Progenitor cell of endocrine pancreas (in vitro differentiated cells): Measurements from ENCODE around the gene TMCC2. TPM values are rescaled to one million over a fixed set of nuclear protein-coding genes. Genes with fewer than 3 reads are reported as not detected.

ENCODE experiments used
- DNase-seq: peaks from one replicate; pipeline ENCODE4 v3.0.0; 2021; ENCODE audit warnings: low spot score; ENCODE audit not compliant: unreplicated experiment
- H3K27ac Mint-ChIP-seq: 2 replicates; pipeline ENCODE4 v1.8.0; 2021; ENCODE audit warnings: mild to moderate bottlenecking, moderate library complexity, mixed read lengths
- H3K27me3 Mint-ChIP-seq: 2 replicates; pipeline ENCODE4 v1.8.0; 2021; ENCODE audit warnings: mixed read lengths
- H3K36me3 Mint-ChIP-seq: 2 replicates; pipeline ENCODE4 v1.8.0; 2022; ENCODE audit warnings: mixed read lengths; ENCODE audit not compliant: insufficient read depth
- H3K4me1 Mint-ChIP-seq: 2 replicates; pipeline ENCODE4 v1.8.0; 2021; ENCODE audit warnings: low read depth, mixed read lengths
- H3K4me3 Mint-ChIP-seq: 2 replicates; pipeline ENCODE4 v1.8.0; 2021; ENCODE audit warnings: low read depth, mild to moderate bottlenecking, moderate library complexity, mixed read lengths
- H3K9me3 Mint-ChIP-seq: 2 replicates; pipeline ENCODE4 v1.8.0; 2021; ENCODE audit warnings: low read depth, mixed read lengths
- total RNA-seq: library from RNA; stranded (reverse); gene quantifications from 2 replicates; pipeline ENCODE4 v1.2.1, GENCODE V29; 2021
- TF ChIP-seq, protein P1 (sequence below): fragments of 200-600 bp; sonication (generic); IDR thresholded peaks from one replicate; pipeline ENCODE4 v1.5.0; 2021; ENCODE audit warnings: antibody characterized with exemption, mild to moderate bottlenecking; ENCODE audit not compliant: unreplicated experiment

Gene TMCC2
- total RNA-seq, 1 donor from 2014 or later = 4.6 TPM

DNA sequence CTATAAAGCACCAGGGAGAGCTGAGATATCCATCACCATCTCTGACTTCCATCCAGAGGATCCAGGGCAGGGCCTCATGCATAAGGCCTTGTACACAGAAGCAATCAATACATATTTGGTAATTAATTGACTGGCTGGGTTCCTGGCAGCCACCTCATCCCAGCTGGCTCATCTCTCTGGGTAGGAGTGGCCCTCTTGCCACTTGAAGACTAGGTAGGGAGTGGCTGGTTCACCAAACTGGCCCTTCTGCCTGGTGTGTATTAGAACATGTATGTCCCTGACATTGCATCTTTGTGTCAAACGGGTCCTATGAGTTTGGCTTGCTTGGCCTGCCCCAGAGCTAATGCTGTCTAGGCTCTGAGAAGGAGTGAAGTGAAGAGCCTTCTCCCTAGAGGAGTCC lies 82.0 kb downstream of the TMCC2 start:
- Mint-ChIP-seq H3K36me3 (peaks cover 2% of the 10 kb centered on the region), H3K9me3 (no peaks in the 10 kb centered on the region)
- TF ChIP-seq, protein P1, sequence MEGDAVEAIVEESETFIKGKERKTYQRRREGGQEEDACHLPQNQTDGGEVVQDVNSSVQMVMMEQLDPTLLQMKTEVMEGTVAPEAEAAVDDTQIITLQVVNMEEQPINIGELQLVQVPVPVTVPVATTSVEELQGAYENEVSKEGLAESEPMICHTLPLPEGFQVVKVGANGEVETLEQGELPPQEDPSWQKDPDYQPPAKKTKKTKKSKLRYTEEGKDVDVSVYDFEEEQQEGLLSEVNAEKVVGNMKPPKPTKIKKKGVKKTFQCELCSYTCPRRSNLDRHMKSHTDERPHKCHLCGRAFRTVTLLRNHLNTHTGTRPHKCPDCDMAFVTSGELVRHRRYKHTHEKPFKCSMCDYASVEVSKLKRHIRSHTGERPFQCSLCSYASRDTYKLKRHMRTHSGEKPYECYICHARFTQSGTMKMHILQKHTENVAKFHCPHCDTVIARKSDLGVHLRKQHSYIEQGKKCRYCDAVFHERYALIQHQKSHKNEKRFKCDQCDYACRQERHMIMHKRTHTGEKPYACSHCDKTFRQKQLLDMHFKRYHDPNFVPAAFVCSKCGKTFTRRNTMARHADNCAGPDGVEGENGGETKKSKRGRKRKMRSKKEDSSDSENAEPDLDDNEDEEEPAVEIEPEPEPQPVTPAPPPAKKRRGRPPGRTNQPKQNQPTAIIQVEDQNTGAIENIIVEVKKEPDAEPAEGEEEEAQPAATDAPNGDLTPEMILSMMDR = no peak

DNA sequence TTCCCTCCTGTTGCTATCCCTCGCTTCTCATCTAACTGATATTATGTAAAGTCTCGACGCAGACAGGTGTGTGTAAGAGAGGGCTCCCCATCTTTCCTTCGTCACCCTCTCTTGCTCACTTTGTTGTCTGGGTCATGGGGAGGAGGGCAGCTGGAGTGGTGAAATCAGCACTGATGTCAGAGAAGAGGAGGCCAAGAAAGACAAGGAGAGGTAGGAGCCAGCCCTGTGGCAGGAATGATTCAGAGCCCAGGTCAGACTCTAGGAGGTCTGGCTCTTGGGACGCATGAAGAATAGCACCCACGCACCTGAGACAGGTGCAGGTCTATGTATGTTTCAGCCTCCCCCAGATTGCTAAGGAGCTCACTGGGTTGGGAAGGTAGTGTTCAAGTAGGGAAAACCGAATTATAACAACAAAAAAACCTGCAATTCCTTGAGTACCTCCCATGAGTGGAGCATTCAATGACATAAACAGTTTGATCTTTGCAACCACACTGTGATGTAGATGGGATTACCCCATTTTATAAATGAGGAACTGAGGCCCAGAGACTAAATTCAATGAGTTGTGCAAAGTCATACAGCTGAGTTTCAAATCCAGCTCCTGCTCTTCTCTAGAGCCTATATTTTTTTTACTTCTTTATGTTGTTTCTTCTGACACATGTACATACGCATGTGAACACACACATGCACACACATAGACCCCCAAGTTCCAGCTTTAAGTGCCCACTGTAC lies 83.4 kb downstream of the TMCC2 start:
- Mint-ChIP-seq H3K4me3 (no peak overlapping the region), H3K27ac (no peak overlapping the region), H3K27me3 (no peaks in the 10 kb centered on the region), H3K36me3 (peaks cover 2% of the 10 kb centered on the region), H3K9me3 (no peaks in the 10 kb centered on the region), H3K4me1 (peaks cover 26% of the 10 kb centered on the region)
- TF ChIP-seq, protein P1 = no peak
- no peak for DNase-seq

More for the DNA sequence above, 82.0 kb downstream of the TMCC2 start:
- H3K4me1 Mint-ChIP-seq = peaks cover 20% of the 10 kb centered on the region
- no peak overlapping the region for H3K4me3 Mint-ChIP-seq
- no peaks in the 10 kb centered on the region for H3K27me3 Mint-ChIP-seq
- H3K27ac Mint-ChIP-seq = no peak overlapping the region
- DNase-seq = no peak

DNA sequence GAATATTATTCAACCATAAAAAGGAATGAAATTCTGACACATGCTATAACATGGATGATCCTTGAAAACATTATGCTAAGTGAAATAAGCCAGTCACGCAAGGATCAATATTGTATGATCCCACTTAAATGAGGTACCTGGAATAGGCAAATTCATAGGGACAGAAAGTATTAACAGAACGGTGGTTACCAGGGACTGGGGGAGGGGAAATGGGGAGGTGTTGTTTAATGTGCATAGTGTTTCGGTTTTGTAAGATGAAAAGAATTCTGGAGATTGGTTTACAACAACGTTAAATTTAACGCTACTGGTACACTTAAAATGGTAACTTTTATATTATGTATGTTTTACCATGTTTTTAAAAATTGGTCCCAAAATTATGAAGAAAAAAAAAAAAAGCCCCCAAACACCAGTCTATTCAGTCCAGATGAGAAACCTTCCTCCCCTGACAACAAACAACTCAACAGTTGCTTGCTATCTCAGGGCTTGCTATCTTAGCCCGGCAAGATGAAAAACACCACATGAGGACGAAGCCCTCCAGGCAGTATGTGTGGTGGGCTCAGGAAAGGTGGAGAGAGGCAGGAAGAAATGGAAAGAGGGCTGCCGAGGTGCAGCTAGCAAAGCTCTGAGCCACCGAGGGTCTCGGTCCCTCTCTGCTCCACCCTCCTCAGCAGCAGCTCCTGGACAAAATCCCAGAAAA lies 85.3 kb downstream of the TMCC2 start:
- H3K27me3 Mint-ChIP-seq = no peaks in the 10 kb centered on the region
- H3K9me3 Mint-ChIP-seq = no peaks in the 10 kb centered on the region
- DNase-seq = no peak

DNA sequence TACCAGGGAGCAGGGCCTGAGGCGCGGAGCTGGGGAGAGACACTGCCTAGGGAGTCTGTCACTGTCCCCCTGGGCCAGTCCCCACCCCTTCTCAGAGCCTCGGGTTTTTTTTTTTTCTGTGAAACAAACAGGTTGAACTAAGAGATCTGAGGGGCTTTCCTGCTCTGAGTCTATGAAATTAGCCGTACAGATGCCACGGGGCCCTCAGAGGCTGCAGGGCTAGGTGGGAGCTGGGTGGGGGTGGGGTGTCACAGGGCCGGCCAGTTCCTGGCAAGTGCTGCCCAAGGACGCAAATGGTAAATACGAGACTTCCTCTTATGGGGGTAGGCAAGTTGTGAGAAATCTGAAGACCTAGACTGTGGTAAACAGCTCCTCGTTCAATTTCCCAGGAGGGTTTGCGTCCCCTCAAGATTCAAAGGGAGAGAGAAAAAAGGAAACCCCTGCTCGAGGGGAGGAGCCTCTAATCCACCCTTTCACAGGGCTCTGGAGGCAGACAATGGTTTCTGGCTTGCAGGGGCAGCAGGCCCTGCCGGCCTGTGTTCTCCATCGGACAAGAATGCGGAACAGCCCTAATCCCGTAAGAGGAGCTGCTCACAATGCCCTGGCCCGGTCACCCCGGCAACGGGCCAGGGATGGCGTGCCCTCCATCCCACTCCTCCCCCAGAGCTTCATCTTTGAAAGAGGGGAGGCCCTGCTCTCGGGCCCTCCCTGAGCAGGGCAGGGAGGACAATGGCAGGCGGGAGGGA lies 86.0 kb downstream of the TMCC2 start:
- peak overlapping the region; percentile 14 for H3K4me3 Mint-ChIP-seq
- H3K27me3 Mint-ChIP-seq = no peaks in the 10 kb centered on the region
- no peaks in the 10 kb centered on the region for H3K36me3 Mint-ChIP-seq
- no peaks in the 10 kb centered on the region for H3K9me3 Mint-ChIP-seq
- H3K27ac Mint-ChIP-seq = peak overlapping the region; percentile 95
- TF ChIP-seq, protein P1 = no peak
- DNase-seq = peak; percentile 28
- peaks cover 41% of the 10 kb centered on the region for H3K4me1 Mint-ChIP-seq

More for the DNA sequence above, 85.3 kb downstream of the TMCC2 start:
- Mint-ChIP-seq H3K27ac (peak overlapping the region; percentile 95), H3K4me3 (peak overlapping the region; percentile 11), H3K36me3 (no peaks in the 10 kb centered on the region), H3K4me1 (peaks cover 36% of the 10 kb centered on the region)
- TF ChIP-seq, protein P1 = no peak

DNA sequence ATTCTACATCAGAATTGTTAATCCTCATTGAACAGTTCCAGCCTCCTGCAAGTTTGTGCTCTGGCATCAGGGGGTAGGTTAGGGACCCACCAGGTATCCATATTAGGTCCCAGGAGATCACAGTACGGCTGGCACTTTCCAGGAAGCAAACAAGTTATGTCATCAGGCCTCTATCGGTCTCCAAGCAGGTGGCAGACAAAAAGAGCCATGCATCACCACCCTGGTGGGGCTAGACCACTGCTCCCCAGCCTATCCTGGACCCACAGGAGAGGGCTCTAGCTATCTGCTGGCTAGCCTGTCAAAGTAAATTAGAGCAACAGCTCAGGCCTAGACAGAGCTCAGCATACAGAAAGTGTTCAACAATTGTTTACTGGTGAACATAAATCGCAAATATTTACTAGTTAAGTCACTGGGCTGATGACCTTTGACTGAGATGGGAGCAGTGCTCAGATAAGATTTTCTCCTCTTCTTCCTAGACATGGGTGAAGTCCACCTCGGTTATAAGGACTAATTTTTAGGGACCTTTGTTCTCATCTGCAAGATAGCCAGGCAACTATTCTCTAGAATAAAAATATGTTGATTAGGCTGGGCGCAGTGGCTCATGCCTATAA lies 87.4 kb downstream of the TMCC2 start:
- Mint-ChIP-seq H3K4me3 (no peak overlapping the region), H3K4me1 (peaks cover 49% of the 10 kb centered on the region), H3K36me3 (no peaks in the 10 kb centered on the region), H3K27ac (peak overlapping the region; percentile 4), H3K27me3 (no peaks in the 10 kb centered on the region), H3K9me3 (no peaks in the 10 kb centered on the region)
- DNase-seq = no peak
- TF ChIP-seq, protein P1 = no peak
